Astrocyte (in vitro differentiated cells and primary cell): ENCODE data around the gene SNX12. TPM values are rescaled to one million over a fixed set of nuclear protein-coding genes. Genes with fewer than 3 reads are reported as not detected.

ENCODE experiments used
- DNase-seq: peaks from one replicate; pipeline ENCODE4 v3.0.0-alpha.2; 2010; ENCODE audit warnings: low read depth
- FAIRE-seq: peaks from 2 replicates; lab custom pipeline; 2011; peaks lifted over from hg19 to GRCh38; lab: Jason Lieb, UNC
- H2AFZ ChIP-seq: 2 replicates; pipeline ENCODE4 v1.6.0; 2012; ENCODE audit warnings: low read depth, low read length, inconsistent platforms
- H3K27ac ChIP-seq: 2 replicates; pipeline ENCODE4 v1.5.1; 2011; ENCODE audit warnings: low read depth, low read length, inconsistent platforms
- H3K27me3 ChIP-seq: 2 replicates; pipeline ENCODE4 v1.6.0; 2011; ENCODE audit warnings: low read length, inconsistent platforms; ENCODE audit not compliant: insufficient read depth
- H3K36me3 ChIP-seq: 2 replicates; pipeline ENCODE4 v1.5.1; 2011; ENCODE audit warnings: low read length, inconsistent platforms; ENCODE audit not compliant: insufficient read depth
- H3K4me1 ChIP-seq: 2 replicates; pipeline ENCODE4 v1.5.1; 2011; ENCODE audit warnings: low read length, inconsistent platforms; ENCODE audit not compliant: insufficient read depth
- H3K4me2 ChIP-seq: 2 replicates; pipeline ENCODE4 v1.6.0; 2012; ENCODE audit warnings: low read length, inconsistent platforms
- H3K4me3 ChIP-seq: 2 replicates; pipeline ENCODE4 v1.5.1; 2011; ENCODE audit warnings: low read depth, mild to moderate bottlenecking, low read length, inconsistent platforms; ENCODE audit not compliant: insufficient read depth
- H3K79me2 ChIP-seq: 2 replicates; pipeline ENCODE4 v1.6.0; 2012; ENCODE audit warnings: mild to moderate bottlenecking, low read length, inconsistent platforms; ENCODE audit not compliant: insufficient read depth
- H3K9ac ChIP-seq: 2 replicates; pipeline ENCODE4 v1.6.0; 2012; ENCODE audit warnings: mild to moderate bottlenecking, low read length, inconsistent platforms
- H3K9me3 ChIP-seq: 2 replicates; pipeline ENCODE4 v1.5.1; 2012; ENCODE audit warnings: low read depth, mild to moderate bottlenecking, low read length, inconsistent platforms; ENCODE audit not compliant: insufficient read depth
- H4K20me1 ChIP-seq: 2 replicates; pipeline ENCODE4 v1.6.0; 2012; ENCODE audit warnings: low read length, inconsistent platforms; ENCODE audit not compliant: insufficient read depth
- H3K27ac Mint-ChIP-seq: one replicate; pipeline ENCODE4 v1.8.0; 2021; ENCODE audit warnings: mild to moderate bottlenecking, mixed read lengths; ENCODE audit not compliant: unreplicated experiment
- H3K27me3 Mint-ChIP-seq: one replicate; pipeline ENCODE4 v1.8.0; 2021; ENCODE audit warnings: low read depth, mixed read lengths; ENCODE audit not compliant: unreplicated experiment
- H3K36me3 Mint-ChIP-seq: one replicate; pipeline ENCODE4 v1.8.0; 2021; ENCODE audit warnings: low read depth, mixed read lengths; ENCODE audit not compliant: unreplicated experiment
- H3K4me1 Mint-ChIP-seq: one replicate; pipeline ENCODE4 v1.8.0; 2021; ENCODE audit warnings: low read depth, mixed read lengths; ENCODE audit not compliant: unreplicated experiment
- H3K4me3 Mint-ChIP-seq: one replicate; pipeline ENCODE4 v1.8.0; 2021; ENCODE audit warnings: mild to moderate bottlenecking, moderate library complexity, mixed read lengths; ENCODE audit not compliant: unreplicated experiment
- H3K9me3 Mint-ChIP-seq: one replicate; pipeline ENCODE4 v1.8.0; 2021; ENCODE audit warnings: mild to moderate bottlenecking, mixed read lengths; ENCODE audit not compliant: unreplicated experiment
- EZH2 ChIP-seq: IDR thresholded peaks from 2 replicates; pipeline ENCODE4 v1.6.1; 2012; ENCODE audit warnings: mild to moderate bottlenecking, low read length, inconsistent platforms; ENCODE audit not compliant: insufficient read depth
- total RNA-seq: library from RNA; stranded (reverse); gene quantifications from 2 replicates; pipeline ENCODE4 v1.2.1, GENCODE V29; 2021
- TF ChIP-seq, protein P1 (sequence below): IDR thresholded peaks from 2 replicates; pipeline ENCODE4 v1.5.1; 2011; ENCODE audit warnings: low read depth, mild to moderate bottlenecking, inconsistent platforms, low read length, moderate library complexity; ENCODE audit not compliant: insufficient read depth

The SNX12 gene
- total RNA-seq, 1 donor from 2014 or later: 76.6 TPM

DNA sequence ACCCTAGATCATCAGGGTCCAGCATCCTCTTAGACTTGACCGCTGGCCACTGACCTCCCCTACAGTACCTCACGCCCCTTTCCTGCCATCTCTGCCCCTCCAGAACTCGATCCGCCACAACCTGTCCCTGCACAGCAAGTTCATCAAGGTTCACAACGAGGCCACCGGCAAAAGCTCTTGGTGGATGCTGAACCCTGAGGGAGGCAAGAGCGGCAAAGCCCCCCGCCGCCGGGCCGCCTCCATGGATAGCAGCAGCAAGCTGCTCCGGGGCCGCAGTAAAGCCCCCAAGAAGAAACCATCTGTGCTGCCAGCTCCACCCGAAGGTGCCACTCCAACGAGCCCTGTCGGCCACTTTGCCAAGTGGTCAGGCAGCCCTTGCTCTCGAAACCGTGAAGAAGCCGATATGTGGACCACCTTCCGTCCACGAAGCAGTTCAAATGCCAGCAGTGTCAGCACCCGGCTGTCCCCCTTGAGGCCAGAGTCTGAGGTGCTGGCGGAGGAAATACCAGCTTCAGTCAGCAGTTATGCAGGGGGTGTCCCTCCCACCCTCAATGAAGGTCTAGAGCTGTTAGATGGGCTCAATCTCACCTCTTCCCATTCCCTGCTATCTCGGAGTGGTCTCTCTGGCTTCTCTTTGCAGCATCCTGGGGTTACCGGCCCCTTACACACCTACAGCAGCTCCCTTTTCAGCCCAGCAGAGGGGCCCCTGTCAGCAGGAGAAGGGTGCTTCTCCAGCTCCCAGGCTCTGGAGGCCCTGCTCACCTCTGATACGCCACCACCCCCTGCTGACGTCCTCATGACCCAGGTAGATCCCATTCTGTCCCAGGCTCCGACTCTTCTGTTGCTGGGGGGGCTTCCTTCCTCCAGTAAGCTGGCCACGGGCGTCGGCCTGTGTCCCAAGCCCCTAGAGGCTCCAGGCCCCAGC lies 32.7 kb upstream of the SNX12 start:
- no peak overlapping the region for H3K27ac Mint-ChIP-seq
- no peak overlapping the region for H3K4me3 Mint-ChIP-seq

DNA sequence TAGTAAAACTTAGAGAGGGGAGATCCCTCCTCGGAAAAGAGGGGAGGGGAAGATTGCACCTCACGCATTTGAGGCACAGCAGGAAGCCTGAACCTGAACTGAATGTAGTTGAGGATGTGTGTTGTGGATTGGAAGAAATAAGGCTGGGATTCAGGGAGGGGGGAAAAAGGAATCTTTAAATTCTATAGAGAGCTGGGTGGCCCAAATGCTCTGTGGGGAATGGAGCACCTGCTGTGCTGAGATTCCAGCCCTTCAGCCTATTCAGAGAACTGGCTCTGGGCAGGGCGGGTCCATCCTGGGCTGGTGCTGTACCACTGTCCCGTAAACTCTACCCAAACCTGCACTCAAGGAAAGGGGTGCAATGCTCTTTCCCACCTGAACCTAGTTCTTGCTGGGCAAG lies 31.6 kb upstream of the SNX12 start:
- Mint-ChIP-seq H3K9me3 (no peaks in the 10 kb centered on the region), H3K4me3 (no peak overlapping the region)
- no peak overlapping the region for H3K9ac ChIP-seq

More for the DNA sequence above, 32.7 kb upstream of the SNX12 start:
- Histone ChIP-seq H3K4me2 (no peak overlapping the region), H3K4me1 (no peaks in the 10 kb centered on the region), H3K9ac (no peak overlapping the region), H3K27ac (no peak overlapping the region), H3K79me2 (no peaks in the 10 kb centered on the region), H3K9me3 (no peaks in the 10 kb centered on the region), H3K4me3 (no peak overlapping the region), H3K36me3 (no peaks in the 10 kb centered on the region), H3K27me3 (no peaks in the 10 kb centered on the region), H4K20me1 (no peaks in the 10 kb centered on the region), H2AFZ (no peak overlapping the region)
- FAIRE-seq (no peak), DNase-seq (no peak)
- Mint-ChIP-seq H3K36me3 (no peaks in the 10 kb centered on the region), H3K4me1 (peaks cover 23% of the 10 kb centered on the region), H3K27me3 (peaks cover 3% of the 10 kb centered on the region), H3K9me3 (no peaks in the 10 kb centered on the region)
- TF ChIP-seq EZH2: no peak
- TF ChIP-seq, protein P1, sequence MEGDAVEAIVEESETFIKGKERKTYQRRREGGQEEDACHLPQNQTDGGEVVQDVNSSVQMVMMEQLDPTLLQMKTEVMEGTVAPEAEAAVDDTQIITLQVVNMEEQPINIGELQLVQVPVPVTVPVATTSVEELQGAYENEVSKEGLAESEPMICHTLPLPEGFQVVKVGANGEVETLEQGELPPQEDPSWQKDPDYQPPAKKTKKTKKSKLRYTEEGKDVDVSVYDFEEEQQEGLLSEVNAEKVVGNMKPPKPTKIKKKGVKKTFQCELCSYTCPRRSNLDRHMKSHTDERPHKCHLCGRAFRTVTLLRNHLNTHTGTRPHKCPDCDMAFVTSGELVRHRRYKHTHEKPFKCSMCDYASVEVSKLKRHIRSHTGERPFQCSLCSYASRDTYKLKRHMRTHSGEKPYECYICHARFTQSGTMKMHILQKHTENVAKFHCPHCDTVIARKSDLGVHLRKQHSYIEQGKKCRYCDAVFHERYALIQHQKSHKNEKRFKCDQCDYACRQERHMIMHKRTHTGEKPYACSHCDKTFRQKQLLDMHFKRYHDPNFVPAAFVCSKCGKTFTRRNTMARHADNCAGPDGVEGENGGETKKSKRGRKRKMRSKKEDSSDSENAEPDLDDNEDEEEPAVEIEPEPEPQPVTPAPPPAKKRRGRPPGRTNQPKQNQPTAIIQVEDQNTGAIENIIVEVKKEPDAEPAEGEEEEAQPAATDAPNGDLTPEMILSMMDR: no peak

More for the DNA sequence above, 31.6 kb upstream of the SNX12 start:
- Histone ChIP-seq H3K4me1 (peaks cover 3% of the 10 kb centered on the region), H2AFZ (no peak overlapping the region), H3K4me2 (no peak overlapping the region), H3K27ac (no peak overlapping the region), H4K20me1 (no peaks in the 10 kb centered on the region), H3K79me2 (no peaks in the 10 kb centered on the region), H3K27me3 (no peaks in the 10 kb centered on the region), H3K4me3 (no peak overlapping the region), H3K36me3 (no peaks in the 10 kb centered on the region), H3K9me3 (no peaks in the 10 kb centered on the region)
- Mint-ChIP-seq H3K4me1 (peaks cover 26% of the 10 kb centered on the region), H3K36me3 (no peaks in the 10 kb centered on the region), H3K27ac (no peak overlapping the region), H3K27me3 (peaks cover 3% of the 10 kb centered on the region)
- no peak for TF ChIP-seq EZH2
- TF ChIP-seq, protein P1: no peak
- no peak for FAIRE-seq
- no peak for DNase-seq
